Natural killer cell (primary cell): ENCODE results near the gene SCG3. TPM values are rescaled to one million over a fixed set of nuclear protein-coding genes. Genes with fewer than 3 reads are reported as not detected.
"Not testable (repeated sequence)": the region's sequence is repeated elsewhere in the genome, so short reads cannot be mapped to it uniquely, and the experiment has no call there.

Experiments
- ATAC-seq, 3 donors: fragments of 150-1000 bp in 2 of 3; fragments of 200-7000 bp in 1 of 3; cut with Tn5 transposase; 1 replicate in 1 of 3; 2 replicates in 2 of 3; pipeline ENCODE4 v1.10.0; 2021; ENCODE audit warnings: mild to moderate bottlenecking in 2 of 3, moderate library complexity in 2 of 3
- DNase-seq, 2 donors: peaks; one replicate each; pipeline versions ENCODE4 v3.0.0 to v3.0.0-alpha.2; 2013 to 2021; ENCODE audit warnings: mixed read lengths in 1 of 2
- H3K27ac ChIP-seq: one replicate; pipeline ENCODE4 v1.5.1; 2013; ENCODE audit warnings: mild to moderate bottlenecking, low read length
- H3K27me3 ChIP-seq: one replicate; pipeline ENCODE4 v1.6.1; 2013; ENCODE audit warnings: low read length; ENCODE audit not compliant: control insufficient read depth, insufficient read depth
- H3K36me3 ChIP-seq: one replicate; pipeline ENCODE4 v1.6.1; 2013; ENCODE audit warnings: low read length; ENCODE audit not compliant: control insufficient read depth, insufficient read depth
- H3K4me1 ChIP-seq: one replicate; pipeline ENCODE4 v1.6.1; 2013; ENCODE audit warnings: low read length; ENCODE audit not compliant: control insufficient read depth, insufficient read depth
- H3K4me3 ChIP-seq: one replicate; pipeline ENCODE4 v1.5.1; 2013; ENCODE audit warnings: low read length
- H3K9me3 ChIP-seq: one replicate; pipeline ENCODE4 v1.6.1; 2013; ENCODE audit warnings: low read length; ENCODE audit not compliant: control insufficient read depth, insufficient read depth
- H3K27ac Mint-ChIP-seq, 2 donors: one replicate each; pipeline ENCODE4 v1.8.0; 2022; ENCODE audit warnings: mild to moderate bottlenecking in 2 of 2, mixed read lengths in 2 of 2, moderate library complexity in 1 of 2
- H3K27me3 Mint-ChIP-seq, 2 donors: one replicate each; pipeline ENCODE4 v1.8.0; 2022; ENCODE audit warnings: low read depth in 2 of 2, mixed read lengths in 2 of 2
- H3K36me3 Mint-ChIP-seq: one replicate; pipeline ENCODE4 v1.8.0; 2022; ENCODE audit warnings: mixed read lengths
- H3K4me1 Mint-ChIP-seq, 2 donors: one replicate each; pipeline ENCODE4 v1.8.0; 2022; ENCODE audit warnings: mixed read lengths in 2 of 2
- H3K4me3 Mint-ChIP-seq: one replicate; pipeline ENCODE4 v1.8.0; 2022; ENCODE audit warnings: mild to moderate bottlenecking, moderate library complexity, mixed read lengths
- H3K9me3 Mint-ChIP-seq, 2 donors: one replicate each; pipeline ENCODE4 v1.8.0; 2022; ENCODE audit warnings: mixed read lengths in 2 of 2
- WGBS: methylation state at CpG from one replicate; pipeline ENCODE4 v1.1.7; 2013; ENCODE audit warnings: missing lambda C conversion rate; ENCODE audit not compliant: insufficient coverage; 5-methylcytosine and 5-hydroxymethylcytosine counted together
- intact Hi-C: fragments of 100-400 bp; cut with micrococcal nuclease; formaldehyde crosslinking; loops from one replicate; pipeline ENCODE4 v1.14.2; 2022
- total RNA-seq, 4 donors: library from RNA; stranded (reverse); fragments of 120-200 nt in 1 of 4; gene quantifications; one replicate each; pipeline versions ENCODE4 v1.2.3 to v1.2.4, GENCODE V29; 2013 to 2022
- TF ChIP-seq, protein P1 (sequence below): fragments of 200-600 bp; IDR thresholded peaks from one replicate; pipeline ENCODE4 v1.8.0; 2022; ENCODE audit warnings: antibody characterized with exemption

The SCG3 gene
- total RNA-seq, 3 donors from 2014 or later (not counting 1 experiment from before 2014, with no cell fraction given): not detected

DNA sequence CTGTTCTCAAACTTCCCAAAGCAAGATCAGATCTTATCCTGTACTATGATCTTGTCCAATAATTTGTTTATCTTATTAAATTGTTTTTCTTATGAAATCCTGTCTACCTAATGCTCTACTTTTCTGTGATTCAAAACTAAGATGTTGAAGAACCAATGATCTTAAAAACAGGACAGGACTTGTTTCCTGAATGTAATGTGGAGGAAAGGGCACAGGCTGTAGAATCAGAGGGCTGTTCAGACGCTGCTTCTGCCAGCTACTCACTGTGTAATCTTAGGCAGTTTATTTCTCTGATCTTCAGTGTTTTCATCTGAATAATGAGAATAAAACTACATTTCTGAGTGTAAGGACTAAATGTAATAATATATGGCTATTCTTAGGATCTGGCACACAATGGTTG, 38.6 kb upstream of the SCG3 start:
- H3K27ac Mint-ChIP-seq: no peak overlapping the region
- no peak overlapping the region for H3K4me3 ChIP-seq
- peaks cover 0 to 12% of the 10 kb centered on the region in 2 donors for H3K27me3 Mint-ChIP-seq
- no peaks in the 10 kb centered on the region for H3K9me3 ChIP-seq
- 89% methylated on average over 1 of the region's 1 CpG for WGBS
- no peaks in the 10 kb centered on the region for H3K36me3 ChIP-seq
- no peak overlapping the region for H3K4me3 Mint-ChIP-seq
- DNase-seq: no peak
- H3K4me1 Mint-ChIP-seq: no peaks in the 10 kb centered on the region
- H3K36me3 Mint-ChIP-seq: no peaks in the 10 kb centered on the region
- H3K27me3 ChIP-seq: no peaks in the 10 kb centered on the region
- no peaks in the 10 kb centered on the region for H3K9me3 Mint-ChIP-seq
- TF ChIP-seq, protein P1, sequence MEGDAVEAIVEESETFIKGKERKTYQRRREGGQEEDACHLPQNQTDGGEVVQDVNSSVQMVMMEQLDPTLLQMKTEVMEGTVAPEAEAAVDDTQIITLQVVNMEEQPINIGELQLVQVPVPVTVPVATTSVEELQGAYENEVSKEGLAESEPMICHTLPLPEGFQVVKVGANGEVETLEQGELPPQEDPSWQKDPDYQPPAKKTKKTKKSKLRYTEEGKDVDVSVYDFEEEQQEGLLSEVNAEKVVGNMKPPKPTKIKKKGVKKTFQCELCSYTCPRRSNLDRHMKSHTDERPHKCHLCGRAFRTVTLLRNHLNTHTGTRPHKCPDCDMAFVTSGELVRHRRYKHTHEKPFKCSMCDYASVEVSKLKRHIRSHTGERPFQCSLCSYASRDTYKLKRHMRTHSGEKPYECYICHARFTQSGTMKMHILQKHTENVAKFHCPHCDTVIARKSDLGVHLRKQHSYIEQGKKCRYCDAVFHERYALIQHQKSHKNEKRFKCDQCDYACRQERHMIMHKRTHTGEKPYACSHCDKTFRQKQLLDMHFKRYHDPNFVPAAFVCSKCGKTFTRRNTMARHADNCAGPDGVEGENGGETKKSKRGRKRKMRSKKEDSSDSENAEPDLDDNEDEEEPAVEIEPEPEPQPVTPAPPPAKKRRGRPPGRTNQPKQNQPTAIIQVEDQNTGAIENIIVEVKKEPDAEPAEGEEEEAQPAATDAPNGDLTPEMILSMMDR: no peak
- intact Hi-C loops: no loop called here
- no peaks in the 10 kb centered on the region for H3K4me1 ChIP-seq
- no peak for ATAC-seq
- H3K27ac ChIP-seq: no peak overlapping the region

DNA sequence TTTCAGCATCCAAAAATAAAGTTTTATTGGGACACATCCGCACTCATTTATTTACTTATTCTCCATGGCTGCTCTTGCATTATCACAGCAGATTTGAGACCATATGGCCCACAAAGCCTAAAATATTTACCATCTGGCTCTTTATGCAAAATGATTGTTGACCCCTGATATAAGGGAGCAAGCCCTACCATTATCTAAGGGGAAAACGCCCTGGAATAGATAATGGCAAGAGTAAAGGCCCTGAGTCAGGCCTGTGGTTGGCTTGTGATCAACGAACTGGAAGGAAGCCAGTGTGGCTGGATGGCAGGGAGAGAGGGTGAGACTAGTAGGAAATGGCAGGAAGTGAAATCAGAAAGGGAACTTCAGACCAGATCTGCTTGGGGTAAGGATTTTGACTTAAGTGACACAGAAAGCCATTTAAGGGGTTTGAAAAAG, 34.2 kb upstream of the SCG3 start:
- no peak overlapping the region for H3K27ac Mint-ChIP-seq
- H3K27me3 ChIP-seq: no peaks in the 10 kb centered on the region
- H3K4me3 Mint-ChIP-seq: no peak overlapping the region
- H3K36me3 Mint-ChIP-seq: no peaks in the 10 kb centered on the region
- intact Hi-C loops: no loop called here
- H3K4me3 ChIP-seq: no peak overlapping the region
- H3K27me3 Mint-ChIP-seq: peaks cover 6 to 7% of the 10 kb centered on the region in 2 donors
- 43% methylated on average over 3 of the region's 3 CpGs for WGBS
- no peaks in the 10 kb centered on the region for H3K9me3 ChIP-seq
- H3K4me1 Mint-ChIP-seq: no peaks in the 10 kb centered on the region
- no peak overlapping the region for H3K27ac ChIP-seq
- no peak for DNase-seq
- TF ChIP-seq, protein P1: no peak
- H3K4me1 ChIP-seq: no peaks in the 10 kb centered on the region
- ATAC-seq: no peak
- H3K36me3 ChIP-seq: no peaks in the 10 kb centered on the region
- no peaks in the 10 kb centered on the region for H3K9me3 Mint-ChIP-seq

DNA sequence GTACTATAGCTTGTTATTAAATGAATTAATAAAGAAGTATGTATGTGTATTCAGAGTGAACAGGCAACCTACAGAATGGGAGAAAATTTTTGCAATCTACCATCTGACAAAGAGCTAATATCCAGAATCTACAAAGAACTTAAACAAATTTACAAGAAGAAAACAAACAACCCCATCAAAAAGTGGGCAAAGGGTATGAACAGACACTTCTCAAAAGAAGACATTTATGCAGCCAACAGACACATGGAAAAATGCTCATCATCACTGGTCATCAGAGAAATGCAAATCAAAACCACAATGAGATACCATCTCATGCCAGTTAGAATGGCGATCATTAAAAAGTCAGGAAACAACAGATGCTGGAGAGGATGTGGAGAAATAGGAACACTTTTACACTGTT, 33.2 kb upstream of the SCG3 start:
- WGBS: no CpG with 5 or more reads among the region's 1 CpG
- H3K27me3 ChIP-seq, H3K27ac ChIP-seq, H3K27me3 Mint-ChIP-seq, ATAC-seq, H3K36me3 ChIP-seq, H3K4me1 Mint-ChIP-seq, H3K4me3 Mint-ChIP-seq, H3K9me3 ChIP-seq, H3K4me3 ChIP-seq, H3K9me3 Mint-ChIP-seq, DNase-seq, H3K36me3 Mint-ChIP-seq, H3K4me1 ChIP-seq, H3K27ac Mint-ChIP-seq, intact Hi-C loops: not testable (repeated sequence)

DNA sequence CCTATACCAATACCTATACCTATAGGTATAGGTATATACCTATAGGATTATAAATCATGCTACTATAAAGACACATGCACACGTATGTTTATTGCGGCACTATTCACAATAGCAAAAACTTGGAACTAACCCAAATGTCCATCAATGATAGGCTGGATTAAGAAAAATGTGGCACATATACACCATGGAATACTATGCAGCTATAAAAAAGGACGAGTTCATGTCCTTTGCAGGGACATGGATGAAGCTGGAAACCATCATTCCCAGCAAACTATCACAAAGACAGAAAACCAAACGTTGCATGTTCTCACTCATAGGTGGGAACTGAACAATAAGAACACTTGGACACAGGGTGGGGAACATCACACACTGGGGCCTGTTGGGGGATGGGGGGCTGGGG, 32.7 kb upstream of the SCG3 start:
- intact Hi-C loops, H3K4me3 Mint-ChIP-seq, H3K4me1 Mint-ChIP-seq, H3K9me3 ChIP-seq, H3K27ac ChIP-seq, H3K4me1 ChIP-seq, H3K27ac Mint-ChIP-seq, H3K4me3 ChIP-seq, H3K27me3 ChIP-seq, H3K36me3 Mint-ChIP-seq, DNase-seq, ATAC-seq, H3K9me3 Mint-ChIP-seq, H3K36me3 ChIP-seq: not testable (repeated sequence)
- WGBS: 56% methylated on average over 1 of the region's 4 CpGs
- peaks cover 7 to 11% of the 10 kb centered on the region in 2 donors for H3K27me3 Mint-ChIP-seq
